GM12865 (cell line): ENCODE data around the gene EML5.
"Not testable (repeated sequence)": the region's sequence is repeated elsewhere in the genome, so short reads cannot be mapped to it uniquely, and the experiment has no call there.

Source experiments
- DNase-seq: peaks from one replicate; pipeline ENCODE4 v3.0.0; 2010; ENCODE audit warnings: low read depth
- H3K4me3 ChIP-seq: 2 replicates; pipeline ENCODE4 v1.5.1; 2011; ENCODE audit warnings: mild to moderate bottlenecking, low read depth, low read length, control low read depth
- CTCF ChIP-seq: IDR thresholded peaks from 2 replicates; pipeline ENCODE4 v1.5.1; 2011; ENCODE audit warnings: low read length, control low read depth, low read depth, inconsistent platforms; ENCODE audit not compliant: insufficient read depth; ENCODE audit errors: missing control alignments

The EML5 gene

DNA sequence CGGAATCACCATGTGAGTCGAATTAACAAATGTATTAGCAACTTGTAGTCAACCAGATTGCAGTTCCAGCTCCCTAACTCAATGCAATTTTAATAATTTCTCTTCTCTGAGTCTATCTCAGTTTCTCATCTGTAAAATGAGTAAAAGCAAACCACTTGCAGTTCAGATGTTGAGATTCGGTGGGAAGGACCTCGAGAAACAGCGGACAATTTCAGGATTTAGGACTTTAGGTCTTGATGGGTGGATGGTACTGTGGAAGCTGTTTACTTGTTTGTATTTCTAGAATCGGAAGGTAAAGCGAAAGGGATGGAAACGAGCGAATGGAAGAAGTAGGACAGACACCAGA is 31.2 kb upstream of the EML5 start:
- DNase-seq, result no peak
- peak overlapping the region; percentile 72 for H3K4me3 ChIP-seq
- no peak for TF ChIP-seq CTCF

- TF ChIP-seq CTCF, result no peak
- H3K4me3 ChIP-seq, result no peak overlapping the region
- DNase-seq, result no peak
Measured at GRCh38 chr14:88821888-88822287, 29.1 kb upstream of the EML5 start.

DNA sequence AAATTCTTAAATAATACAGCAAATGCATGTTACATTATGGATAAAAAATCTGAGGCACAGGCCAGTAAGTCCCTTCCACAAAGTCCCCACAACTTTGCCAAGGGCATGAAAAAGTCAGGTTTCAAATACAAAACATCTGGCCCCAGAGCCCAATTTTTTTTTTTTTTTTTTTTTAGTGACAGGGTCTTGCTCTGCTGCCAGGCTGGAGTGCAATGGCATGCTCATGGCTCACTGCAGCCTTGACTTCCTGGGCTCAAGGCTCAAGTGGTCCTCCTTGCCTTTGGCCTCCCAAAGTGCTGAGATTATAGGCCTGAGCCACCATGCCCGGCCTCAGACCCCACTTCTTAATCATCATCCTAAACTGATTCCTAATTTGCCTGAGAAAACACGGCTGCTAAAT is 28.6 kb upstream of the EML5 start:
- H3K4me3 ChIP-seq, result no peak overlapping the region
- DNase-seq, result no peak
- TF ChIP-seq CTCF, result no peak

- not testable (repeated sequence) for H3K4me3 ChIP-seq, DNase-seq
Measured at GRCh38 chr14:88819674-88820073, 26.9 kb upstream of the EML5 start.

DNA sequence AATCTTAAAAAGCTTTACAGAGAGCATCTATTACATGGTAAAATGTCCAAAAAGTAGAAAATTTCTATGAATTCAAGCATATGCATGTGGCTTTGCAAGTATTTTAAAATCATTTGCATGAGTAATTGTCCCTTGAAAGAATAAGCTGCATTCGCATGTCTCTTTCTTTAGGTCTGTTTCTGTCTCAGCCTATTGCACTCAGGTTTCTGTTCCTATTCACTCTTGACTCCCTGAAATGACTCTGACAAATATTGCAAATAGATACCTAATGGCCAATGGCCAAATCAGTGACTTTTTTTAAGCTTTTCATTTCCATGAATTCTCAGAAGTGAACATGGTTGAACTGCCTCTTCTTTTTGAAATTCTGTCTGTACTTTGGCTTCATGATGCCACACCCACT is 25.3 kb upstream of the EML5 start:
- TF ChIP-seq CTCF, result no peak
- no peak overlapping the region for H3K4me3 ChIP-seq
- peak; percentile 18 for DNase-seq

DNA sequence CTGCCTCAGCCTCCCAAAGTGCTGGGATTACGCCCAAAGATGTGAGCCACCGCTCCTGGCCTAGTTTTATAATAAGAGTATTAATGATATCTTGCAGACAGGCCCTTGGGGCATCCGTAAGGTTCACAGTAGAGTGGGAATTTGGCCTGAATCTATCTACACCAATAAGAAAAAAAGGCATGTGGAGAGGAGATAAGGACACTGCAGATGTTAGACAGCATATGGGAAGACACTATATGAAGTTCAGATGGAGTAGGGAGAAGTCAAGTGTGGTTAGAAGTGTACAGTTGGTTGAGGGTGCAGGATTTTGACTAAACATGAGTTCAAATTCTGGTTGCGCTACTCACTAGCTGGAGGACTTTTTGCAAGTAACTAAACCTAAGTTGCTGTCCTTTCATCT is 23.2 kb upstream of the EML5 start:
- H3K4me3 ChIP-seq, result no peak overlapping the region
- no peak for DNase-seq
- TF ChIP-seq CTCF, result no peak

DNA sequence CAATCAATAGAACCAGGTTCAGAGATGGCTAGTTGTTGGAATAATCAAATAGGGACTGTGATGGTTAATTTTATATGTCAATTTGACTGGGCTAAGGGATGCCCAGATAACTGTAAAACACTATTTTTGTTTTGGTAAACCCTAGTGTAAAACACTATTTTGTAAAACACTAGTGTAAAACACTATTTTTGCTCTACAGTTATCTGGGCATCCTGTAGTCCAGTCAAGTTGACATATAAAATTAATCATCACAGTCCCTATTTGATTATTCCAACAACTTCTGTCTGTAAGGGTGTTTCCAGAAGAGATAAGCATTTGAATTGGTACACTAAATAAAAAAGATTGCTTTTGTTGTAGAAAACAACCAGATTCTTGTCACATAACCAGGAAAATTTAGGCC is 15.6 kb upstream of the EML5 start:
- H3K4me3 ChIP-seq, result no peak overlapping the region
- no peak for DNase-seq
- TF ChIP-seq CTCF, result no peak

GRCh38 chr14:88804477-88804876 is 11.7 kb upstream of the EML5 start:
- TF ChIP-seq CTCF, result no peak

More at GRCh38 chr14:88804477-88804876, 11.7 kb upstream of the EML5 start:
- DNase-seq, result no peak
- H3K4me3 ChIP-seq, result no peak overlapping the region
